Suprapubic skin (tissue), 4 donors: ENCODE measurements around the gene KCNK4. TPM values are rescaled to one million over a fixed set of nuclear protein-coding genes. Genes with fewer than 3 reads are reported as not detected.

ENCODE experiments used
- DNase-seq, 2 donors: peaks; one replicate each; pipeline ENCODE4 v3.0.0-alpha.2; 2019; ENCODE audit warnings: low spot score in 2 of 2
- H3K27ac ChIP-seq: fragments of 200-600 bp; sonication (generic); one replicate; pipeline ENCODE4 v1.5.1; 2019
- H3K27me3 ChIP-seq: fragments of 200-600 bp; sonication (generic); one replicate; pipeline ENCODE4 v1.5.1; 2019
- H3K36me3 ChIP-seq: fragments of 200-600 bp; sonication (generic); one replicate; pipeline ENCODE4 v1.5.1; 2019
- H3K4me1 ChIP-seq: fragments of 200-600 bp; sonication (generic); one replicate; pipeline ENCODE4 v1.5.1; 2019
- H3K4me3 ChIP-seq: fragments of 200-600 bp; sonication (generic); one replicate; pipeline ENCODE4 v1.5.1; 2019; ENCODE audit warnings: mild to moderate bottlenecking
- H3K9me3 ChIP-seq: fragments of 200-600 bp; sonication (generic); one replicate; pipeline ENCODE4 v1.5.1; 2019
- CTCF ChIP-seq, 2 donors: fragments of 200-600 bp in 1 of 2; fragments of 450-650 bp in 1 of 2; sonication (generic) in 1 of 2; IDR thresholded peaks; one replicate each; pipeline ENCODE4 v1.5.1; 2016 to 2019; ENCODE audit warnings: antibody characterized with exemption in 2 of 2, mild to moderate bottlenecking in 1 of 2, moderate library complexity in 1 of 2
- EP300 ChIP-seq: sonication (generic); formaldehyde crosslinking; IDR thresholded peaks from one replicate; pipeline ENCODE4 v1.6.1; 2017; ENCODE audit warnings: antibody characterized with exemption
- POLR2A ChIP-seq, 2 donors: fragments of 450-650 bp; IDR thresholded peaks; one replicate each; pipeline ENCODE4 v1.6.1; 2017; ENCODE audit warnings: antibody characterized with exemption in 2 of 2, mild to moderate bottlenecking in 2 of 2, moderate library complexity in 2 of 2
- POLR2AphosphoS5 ChIP-seq, 3 donors: sonication (generic); formaldehyde crosslinking; IDR thresholded peaks; one replicate each; pipeline ENCODE4 v1.6.1; 2017; ENCODE audit warnings: antibody characterized with exemption in 3 of 3
- WGBS: methylation state at CpG from one replicate; pipeline ENCODE4 v1.1.5; 2018; 5-methylcytosine and 5-hydroxymethylcytosine counted together
- total RNA-seq, 4 donors: library from RNA; depleted of rRNA; stranded (reverse); fragments of >200 nt; gene quantifications; one replicate each; pipeline ENCODE4 v1.1.0, GENCODE V29; 2016

KCNK4 gene
- total RNA-seq, 4 donors from 2014 or later = not detected

GRCh38 chr11:64263021-64263946 is 27.8 kb upstream of the KCNK4 start:
- Histone ChIP-seq H3K9me3 (no peaks in the 10 kb centered on the region), H3K27me3 (no peaks in the 10 kb centered on the region), H3K4me3 (no peak overlapping the region), H3K27ac (no peak overlapping the region), H3K4me1 (peaks cover 14% of the 10 kb centered on the region), H3K36me3 (peaks cover 78% of the 10 kb centered on the region)
- DNase-seq = no peak
- 84% methylated on average over 8 of the region's 29 CpGs for WGBS
- TF ChIP-seq EP300 (no peak), POLR2AphosphoS5 (IDR thresholded peaks at IDR 0.05) (no peak), POLR2A (IDR thresholded peaks at IDR 0.05) (no peak), CTCF (IDR thresholded peaks at IDR 0.05) (no peak)

- no peak for TF ChIP-seq POLR2AphosphoS5 (IDR thresholded peaks at IDR 0.05)
- no peak for TF ChIP-seq POLR2A (IDR thresholded peaks at IDR 0.05)
- no peak for TF ChIP-seq EP300
- TF ChIP-seq CTCF (IDR thresholded peaks at IDR 0.05) = no peak
- peaks cover 72% of the 10 kb centered on the region for H3K36me3 ChIP-seq
- H3K4me1 ChIP-seq = peaks cover 21% of the 10 kb centered on the region
- no peak for DNase-seq
- no peak overlapping the region for H3K27ac ChIP-seq
- H3K9me3 ChIP-seq = no peaks in the 10 kb centered on the region
- WGBS = no CpG with 5 or more reads among the region's 8 CpGs
- H3K27me3 ChIP-seq = no peaks in the 10 kb centered on the region
- no peak overlapping the region for H3K4me3 ChIP-seq
Observed at GRCh38 chr11:64263947-64264317, 27.2 kb upstream of the KCNK4 start.

- TF ChIP-seq POLR2A (IDR thresholded peaks at IDR 0.05) = no peak
- H3K27me3 ChIP-seq = no peaks in the 10 kb centered on the region
- H3K27ac ChIP-seq = no peak overlapping the region
- peaks cover 67% of the 10 kb centered on the region for H3K36me3 ChIP-seq
- DNase-seq = no peak
- H3K9me3 ChIP-seq = no peaks in the 10 kb centered on the region
- WGBS = 73% methylated on average over 9 of the region's 10 CpGs
- H3K4me3 ChIP-seq = no peak overlapping the region
- peaks cover 26% of the 10 kb centered on the region for H3K4me1 ChIP-seq
Observed at GRCh38 chr11:64264371-64264852, 26.7 kb upstream of the KCNK4 start.

- WGBS = 96% methylated on average over 19 of the region's 35 CpGs
- peaks cover 57% of the 10 kb centered on the region for H3K36me3 ChIP-seq
- DNase-seq = no peak
- no peaks in the 10 kb centered on the region for H3K27me3 ChIP-seq
- peaks cover 26% of the 10 kb centered on the region for H3K4me1 ChIP-seq
- no peak overlapping the region for H3K4me3 ChIP-seq
- H3K9me3 ChIP-seq = no peaks in the 10 kb centered on the region
- H3K27ac ChIP-seq = no peak overlapping the region
- TF ChIP-seq EP300 (no peak), POLR2AphosphoS5 (IDR thresholded peaks at IDR 0.05) (no peak), POLR2A (IDR thresholded peaks at IDR 0.05) (no peak), CTCF (IDR thresholded peaks at IDR 0.05) (no peak)
Observed at GRCh38 chr11:64265176-64266160, 25.6 kb upstream of the KCNK4 start.

- whole genome bisulfite sequencing = 87% methylated on average over 15 of the region's 15 CpGs
- Histone ChIP-seq H3K27me3 (no peaks in the 10 kb centered on the region), H3K4me1 (peaks cover 27% of the 10 kb centered on the region), H3K4me3 (no peak overlapping the region), H3K36me3 (peaks cover 52% of the 10 kb centered on the region), H3K27ac (no peak overlapping the region), H3K9me3 (no peaks in the 10 kb centered on the region)
- DNase-seq = no peak
- TF ChIP-seq POLR2AphosphoS5 (IDR thresholded peaks at IDR 0.05) = no peak
Observed at GRCh38 chr11:64266339-64266738, 24.8 kb upstream of the KCNK4 start.
